Measurements from ENCODE around the gene CALD1. TPM values are rescaled to one million over a fixed set of nuclear protein-coding genes. Genes with fewer than 3 reads are reported as not detected.

CALD1 gene
- total and polyA plus RNA-seq, 10 donors = 42.4 to 333 (median 212) TPM

DNA sequence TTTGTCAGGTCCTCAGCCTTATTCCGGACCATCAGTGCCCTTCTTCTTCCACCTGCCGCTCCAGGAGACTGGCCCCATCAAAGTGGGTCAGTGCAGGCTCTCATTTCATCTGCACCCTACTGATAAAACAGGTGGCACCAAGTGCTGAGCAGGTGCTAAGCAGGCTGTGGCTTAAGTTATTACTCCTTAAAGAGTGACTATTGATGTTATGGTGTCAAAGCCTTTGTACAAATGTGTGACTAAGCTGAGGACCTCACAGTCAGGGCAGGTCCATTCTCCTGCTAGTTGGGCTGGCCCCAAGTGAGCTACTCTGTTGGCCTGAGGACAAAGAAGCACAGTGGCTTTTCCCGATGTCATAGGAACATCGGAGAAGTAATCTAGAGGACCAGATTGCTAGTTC lies 11.2 kb upstream of the CALD1 start:
- no peaks in the 10 kb centered on the region for H3K27me3 ChIP-seq (replicated peaks in 1 of 7)
- H3K27ac ChIP-seq = peak overlapping the region in 6 of 8 donors; percentile 6 to 74 (median 51)

GRCh38 chr7:134770676-134771075 lies 8.8 kb upstream of the CALD1 start:
- no peaks in the 10 kb centered on the region for H3K9me3 ChIP-seq
- no peak overlapping the region for H3K27ac ChIP-seq
- no peaks in the 10 kb centered on the region for H3K36me3 ChIP-seq
- intact Hi-C loops (cut with DNase I; ENCODE audit: low total_unique reads) = no loop called here
- H3K4me1 ChIP-seq = peaks cover 0 to 23% (median 13%) of the 10 kb centered on the region in 6 donors
- no peak for DNase-seq
- 62 to 81% (median 72%) methylated on average over 6 of the region's 6 CpGs for WGBS, 5 donors
- H3K27me3 ChIP-seq (replicated peaks in 1 of 7) = no peaks in the 10 kb centered on the region
- H3K4me3 ChIP-seq = no peak overlapping the region
- TF ChIP-seq POLR2AphosphoS5 (IDR thresholded peaks at IDR 0.05) (no peak), POLR2A (IDR thresholded peaks at IDR 0.05) (no peak)
- TF ChIP-seq, protein P1, sequence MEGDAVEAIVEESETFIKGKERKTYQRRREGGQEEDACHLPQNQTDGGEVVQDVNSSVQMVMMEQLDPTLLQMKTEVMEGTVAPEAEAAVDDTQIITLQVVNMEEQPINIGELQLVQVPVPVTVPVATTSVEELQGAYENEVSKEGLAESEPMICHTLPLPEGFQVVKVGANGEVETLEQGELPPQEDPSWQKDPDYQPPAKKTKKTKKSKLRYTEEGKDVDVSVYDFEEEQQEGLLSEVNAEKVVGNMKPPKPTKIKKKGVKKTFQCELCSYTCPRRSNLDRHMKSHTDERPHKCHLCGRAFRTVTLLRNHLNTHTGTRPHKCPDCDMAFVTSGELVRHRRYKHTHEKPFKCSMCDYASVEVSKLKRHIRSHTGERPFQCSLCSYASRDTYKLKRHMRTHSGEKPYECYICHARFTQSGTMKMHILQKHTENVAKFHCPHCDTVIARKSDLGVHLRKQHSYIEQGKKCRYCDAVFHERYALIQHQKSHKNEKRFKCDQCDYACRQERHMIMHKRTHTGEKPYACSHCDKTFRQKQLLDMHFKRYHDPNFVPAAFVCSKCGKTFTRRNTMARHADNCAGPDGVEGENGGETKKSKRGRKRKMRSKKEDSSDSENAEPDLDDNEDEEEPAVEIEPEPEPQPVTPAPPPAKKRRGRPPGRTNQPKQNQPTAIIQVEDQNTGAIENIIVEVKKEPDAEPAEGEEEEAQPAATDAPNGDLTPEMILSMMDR (IDR thresholded peaks at IDR 0.05 in 8 of 11, conservative IDR thresholded peaks at IDR 0.05 in 3 of 11) = no peak

More for the DNA sequence above, 11.2 kb upstream of the CALD1 start:
- Histone ChIP-seq H3K9me3 (no peaks in the 10 kb centered on the region), H3K36me3 (no peaks in the 10 kb centered on the region), H3K4me1 (peaks cover 0 to 23% (median 13%) of the 10 kb centered on the region in 6 donors), H3K4me3 (no peak overlapping the region)
- 89 to 97% (median 95%) methylated on average over 4 of the region's 4 CpGs for WGBS, 5 donors
- DNase-seq = no peak
- no peak for TF ChIP-seq POLR2A (IDR thresholded peaks at IDR 0.05)
- TF ChIP-seq, protein P1 (IDR thresholded peaks at IDR 0.05 in 8 of 11, conservative IDR thresholded peaks at IDR 0.05 in 3 of 11) = no peak
- no peak for TF ChIP-seq POLR2AphosphoS5 (IDR thresholded peaks at IDR 0.05)
- intact Hi-C loops (cut with DNase I; ENCODE audit: low total_unique reads) = no loop called here

- Histone ChIP-seq H3K27me3 (replicated peaks in 1 of 7) (no peaks in the 10 kb centered on the region), H3K36me3 (no peaks in the 10 kb centered on the region), H3K4me1 (peaks cover 0 to 23% (median 13%) of the 10 kb centered on the region in 6 donors), H3K27ac (no peak overlapping the region), H3K4me3 (no peak overlapping the region), H3K9me3 (no peaks in the 10 kb centered on the region)
- no peak for DNase-seq
- intact Hi-C loops (cut with DNase I; ENCODE audit: low total_unique reads) = no loop called here
- 89 to 95% (median 91%) methylated on average over 3 of the region's 3 CpGs for WGBS, 5 donors
- no peak for TF ChIP-seq POLR2A (IDR thresholded peaks at IDR 0.05)
- TF ChIP-seq, protein P1 (IDR thresholded peaks at IDR 0.05 in 8 of 11, conservative IDR thresholded peaks at IDR 0.05 in 3 of 11) = no peak
- TF ChIP-seq POLR2AphosphoS5 (IDR thresholded peaks at IDR 0.05) = no peak
Observed at GRCh38 chr7:134771111-134771510, 8.3 kb upstream of the CALD1 start.

GRCh38 chr7:134771889-134772288 lies 7.5 kb upstream of the CALD1 start:
- WGBS, 5 donors = 73 to 90% (median 86%) methylated on average over 2 of the region's 2 CpGs
- Histone ChIP-seq H3K4me3 (no peak overlapping the region), H3K9me3 (no peaks in the 10 kb centered on the region), H3K27ac (no peak overlapping the region), H3K4me1 (peaks cover 0 to 15% (median 8%) of the 10 kb centered on the region in 6 donors), H3K36me3 (no peaks in the 10 kb centered on the region), H3K27me3 (replicated peaks in 1 of 7) (no peaks in the 10 kb centered on the region)
- TF ChIP-seq POLR2AphosphoS5 (IDR thresholded peaks at IDR 0.05) = no peak
- no peak for TF ChIP-seq POLR2A (IDR thresholded peaks at IDR 0.05)
- TF ChIP-seq, protein P1 (IDR thresholded peaks at IDR 0.05 in 8 of 11, conservative IDR thresholded peaks at IDR 0.05 in 3 of 11) = no peak
- intact Hi-C loops (cut with DNase I; ENCODE audit: low total_unique reads) = no loop called here
- no peak for DNase-seq

Measured in spleen (tissue), 11 donors.